Neural progenitor cell (in vitro differentiated cells): ENCODE results near the gene P4HA2.

Experiments used
- CTCF ChIP-seq: fragments of 200-600 bp; sonication (generic); IDR thresholded peaks from 2 replicates; pipeline ENCODE4 v1.5.1; 2017; ENCODE audit warnings: antibody characterized with exemption, mild to moderate bottlenecking
- EZH2phosphoT487 ChIP-seq: fragments of 200-600 bp; sonication (generic); IDR thresholded peaks from 2 replicates; pipeline ENCODE4 v1.6.1; 2017; ENCODE audit warnings: antibody characterized with exemption

GRCh38 chr5:132142459-132142858 lies 85.2 kb downstream of the P4HA2 start:
- TF ChIP-seq EZH2phosphoT487 (no peak), CTCF (no peak)
